HG02588 (cell line): ENCODE results near the gene CNPY4.
"Not testable (repeated sequence)": the region's sequence is repeated elsewhere in the genome, so short reads cannot be mapped to it uniquely, and the experiment has no call there.

Source experiments
- ATAC-seq: cut with Tn5 transposase; IDR thresholded peaks from one replicate; pipeline ENCODE4 v1.9.1; 2021; ENCODE audit warnings: mild to moderate bottlenecking, moderate library complexity; ENCODE audit not compliant: unreplicated experiment

Gene CNPY4

DNA sequence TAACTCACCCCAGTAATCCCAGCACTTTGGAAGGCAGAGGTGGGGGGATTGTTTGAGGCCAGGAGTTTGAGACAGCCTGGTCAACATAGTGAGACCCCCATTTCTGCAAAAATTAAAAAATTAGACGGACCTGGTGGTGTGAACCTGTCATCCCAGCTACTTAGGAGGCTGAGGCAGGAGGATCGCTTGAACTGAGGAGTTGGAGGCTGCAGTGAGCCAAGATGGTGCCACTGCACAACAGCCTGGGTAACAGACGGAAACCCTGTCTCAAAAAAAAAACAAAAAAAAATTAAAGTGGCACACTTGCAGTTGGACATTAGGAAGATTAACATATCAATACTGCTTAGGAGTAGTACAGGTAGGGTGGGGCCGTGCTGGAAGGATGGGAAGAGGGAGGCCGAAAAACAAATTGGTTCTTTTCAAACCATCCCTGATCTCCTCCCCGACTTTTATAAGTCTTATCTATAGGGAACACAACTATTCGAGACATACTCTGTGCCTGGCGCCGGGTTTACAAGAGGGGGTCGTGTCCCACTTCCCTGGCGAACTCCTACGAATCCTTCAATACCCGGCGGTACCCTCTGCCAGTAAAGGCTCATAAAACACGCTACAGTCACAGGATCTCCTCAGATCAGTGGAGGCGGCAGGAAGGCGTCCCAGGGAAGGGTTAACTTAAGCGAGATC, 904 bp upstream of the CNPY4 start:
- no peak for ATAC-seq

DNA sequence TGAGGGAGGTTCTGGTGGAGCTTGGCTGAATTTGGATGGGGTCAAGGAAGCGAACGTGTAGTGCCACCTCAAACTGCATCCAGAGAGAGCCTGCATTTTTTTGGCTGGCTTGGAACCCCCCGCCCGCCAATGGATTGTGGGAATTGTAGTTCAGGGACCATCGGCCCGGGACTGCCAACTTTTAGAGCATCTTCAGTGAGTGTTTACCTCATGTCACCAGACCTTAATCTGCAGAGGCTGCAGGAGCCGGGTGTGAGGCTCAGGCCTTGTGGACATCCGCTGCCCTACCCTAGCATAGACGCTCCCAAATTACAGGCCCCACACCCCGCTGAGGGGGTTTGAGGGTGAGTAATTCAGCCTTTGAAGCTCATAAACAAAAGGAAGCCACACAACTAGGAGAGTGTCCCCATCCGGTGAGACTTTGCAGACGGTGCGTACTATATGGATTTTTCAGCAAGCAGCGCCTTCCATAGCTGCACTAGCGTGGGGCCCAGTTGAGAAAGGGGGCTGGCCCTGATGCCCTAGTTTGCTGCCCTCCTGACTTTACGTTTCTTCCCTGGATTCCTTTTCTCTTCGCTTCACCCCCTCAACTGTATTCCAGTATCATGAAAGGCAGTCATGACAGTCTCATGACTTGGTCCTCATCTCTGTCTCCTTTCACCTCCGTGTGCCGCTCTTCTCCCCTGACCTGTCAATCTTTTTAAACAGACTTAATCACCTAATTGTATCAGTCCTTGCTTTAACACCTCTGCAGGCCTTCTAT, 717 bp downstream of the CNPY4 start:
- ATAC-seq = peak; percentile 25

DNA sequence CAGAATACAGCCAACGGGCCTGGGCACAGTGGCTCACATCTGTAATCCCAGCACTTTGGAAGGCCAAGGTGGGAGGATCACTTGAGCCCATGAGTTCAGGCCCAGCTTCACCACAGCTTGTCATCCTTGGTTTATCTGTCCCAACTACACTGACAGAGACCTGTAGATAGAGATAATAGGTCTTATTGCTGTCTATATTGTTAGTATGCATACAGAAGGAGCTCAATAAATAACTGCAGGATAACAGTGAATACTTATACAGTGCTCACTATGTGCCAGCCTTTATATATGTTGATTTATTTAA, 1.3 kb downstream of the CNPY4 start:
- no peak for ATAC-seq

DNA sequence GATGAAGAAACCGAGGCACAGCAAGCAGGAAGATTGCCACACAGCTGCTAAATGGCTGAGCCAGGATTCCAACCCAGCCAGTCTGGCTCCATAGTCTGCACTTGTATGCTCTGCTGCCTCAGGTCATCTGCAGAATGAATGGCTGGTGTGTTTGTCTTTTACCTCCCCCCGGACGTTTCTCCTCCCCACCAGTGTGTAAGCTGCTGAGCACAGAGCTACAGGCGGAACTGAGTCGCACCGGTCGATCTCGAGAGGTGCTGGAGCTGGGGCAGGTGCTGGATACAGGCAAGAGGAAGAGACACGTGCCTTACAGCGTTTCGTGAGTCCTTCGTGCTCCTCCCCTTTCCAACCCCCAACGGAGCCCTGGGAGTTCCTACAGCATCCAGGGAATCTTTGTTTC, 2.6 kb downstream of the CNPY4 start:
- no peak for ATAC-seq

DNA sequence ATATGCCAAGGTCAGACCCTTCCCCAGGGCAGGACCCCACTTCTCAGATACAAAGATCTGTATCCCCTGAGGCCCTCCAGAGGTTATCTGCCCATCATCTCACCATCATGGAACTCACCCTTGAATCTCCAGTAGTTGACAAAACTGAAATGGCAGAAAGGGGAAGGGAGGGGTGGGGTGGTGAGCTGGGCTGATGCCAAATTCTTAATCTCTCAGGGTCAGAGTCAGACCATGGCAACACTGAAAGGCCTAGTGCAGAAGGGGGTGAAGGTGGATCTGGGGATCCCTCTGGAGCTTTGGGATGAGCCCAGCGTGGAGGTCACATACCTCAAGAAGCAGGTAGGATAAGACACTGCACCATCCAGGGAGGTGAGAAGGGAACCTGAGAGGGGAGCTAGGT, 3.1 kb downstream of the CNPY4 start:
- ATAC-seq = no peak

DNA sequence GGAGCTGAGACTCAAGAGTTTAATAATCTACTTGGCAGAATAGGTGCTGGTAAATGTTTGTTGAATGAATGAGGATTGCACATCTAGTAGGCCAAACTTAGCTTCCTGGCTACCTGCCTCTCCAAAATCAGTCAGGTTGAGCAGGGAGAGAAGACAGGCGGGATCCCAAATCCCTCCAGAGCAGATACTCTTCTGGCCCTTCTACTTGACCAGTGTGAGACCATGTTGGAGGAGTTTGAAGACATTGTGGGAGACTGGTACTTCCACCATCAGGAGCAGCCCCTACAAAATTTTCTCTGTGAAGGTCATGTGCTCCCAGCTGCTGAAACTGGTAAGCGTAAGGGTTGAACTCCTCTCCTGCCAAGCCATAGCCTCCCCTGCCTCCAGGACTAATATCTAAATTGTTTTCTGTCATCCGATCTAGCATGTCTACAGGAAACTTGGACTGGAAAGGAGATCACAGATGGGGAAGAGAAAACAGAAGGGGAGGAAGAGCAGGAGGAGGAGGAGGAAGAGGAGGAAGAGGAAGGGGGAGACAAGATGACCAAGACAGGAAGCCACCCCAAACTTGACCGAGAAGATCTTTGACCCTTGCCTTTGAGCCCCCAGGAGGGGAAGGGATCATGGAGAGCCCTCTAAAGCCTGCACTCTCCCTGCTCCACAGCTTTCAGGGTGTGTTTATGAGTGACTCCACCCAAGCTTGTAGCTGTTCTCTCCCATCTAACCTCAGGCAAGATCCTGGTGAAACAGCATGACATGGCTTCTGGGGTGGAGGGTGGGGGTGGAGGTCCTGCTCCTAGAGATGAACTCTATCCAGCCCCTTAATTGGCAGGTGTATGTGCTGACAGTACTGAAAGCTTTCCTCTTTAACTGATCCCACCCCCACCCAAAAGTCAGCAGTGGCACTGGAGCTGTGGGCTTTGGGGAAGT, 5.1 kb downstream of the CNPY4 start:
- no peak for ATAC-seq

DNA sequence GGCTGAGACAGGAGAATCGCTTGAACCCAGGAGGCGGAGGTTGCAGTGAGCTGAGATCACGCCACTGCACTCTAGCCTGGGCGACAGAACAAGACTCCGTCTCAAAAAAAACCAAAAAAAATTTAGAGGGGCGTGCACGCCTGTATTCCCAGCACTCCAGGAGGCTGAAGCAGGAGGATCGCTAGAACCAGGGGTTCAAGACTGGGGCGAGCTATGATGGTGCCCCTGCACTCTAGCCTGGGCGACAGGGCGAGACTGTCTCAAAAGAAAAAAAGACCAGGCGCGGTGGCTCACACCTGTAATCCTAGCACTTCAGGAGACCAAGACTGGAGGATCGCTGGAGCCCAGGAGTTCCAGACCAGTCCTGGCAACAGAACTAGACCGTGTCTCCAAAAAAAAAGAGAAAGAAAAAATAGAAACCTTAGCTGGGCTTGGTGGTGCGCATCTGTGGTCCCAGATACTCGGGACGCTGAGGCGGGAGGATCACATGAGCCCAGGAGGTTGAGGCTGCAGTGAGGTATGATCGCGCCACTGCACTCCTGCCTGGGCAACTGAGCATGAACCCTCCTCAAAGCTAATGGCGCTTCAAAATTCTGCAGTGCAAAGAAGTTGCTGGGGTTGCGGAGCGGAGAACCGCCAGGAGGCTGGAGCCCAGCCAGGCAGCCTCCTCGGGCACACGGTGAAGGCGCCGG, 7.0 kb downstream of the CNPY4 start:
- ATAC-seq = peak; percentile 4

DNA sequence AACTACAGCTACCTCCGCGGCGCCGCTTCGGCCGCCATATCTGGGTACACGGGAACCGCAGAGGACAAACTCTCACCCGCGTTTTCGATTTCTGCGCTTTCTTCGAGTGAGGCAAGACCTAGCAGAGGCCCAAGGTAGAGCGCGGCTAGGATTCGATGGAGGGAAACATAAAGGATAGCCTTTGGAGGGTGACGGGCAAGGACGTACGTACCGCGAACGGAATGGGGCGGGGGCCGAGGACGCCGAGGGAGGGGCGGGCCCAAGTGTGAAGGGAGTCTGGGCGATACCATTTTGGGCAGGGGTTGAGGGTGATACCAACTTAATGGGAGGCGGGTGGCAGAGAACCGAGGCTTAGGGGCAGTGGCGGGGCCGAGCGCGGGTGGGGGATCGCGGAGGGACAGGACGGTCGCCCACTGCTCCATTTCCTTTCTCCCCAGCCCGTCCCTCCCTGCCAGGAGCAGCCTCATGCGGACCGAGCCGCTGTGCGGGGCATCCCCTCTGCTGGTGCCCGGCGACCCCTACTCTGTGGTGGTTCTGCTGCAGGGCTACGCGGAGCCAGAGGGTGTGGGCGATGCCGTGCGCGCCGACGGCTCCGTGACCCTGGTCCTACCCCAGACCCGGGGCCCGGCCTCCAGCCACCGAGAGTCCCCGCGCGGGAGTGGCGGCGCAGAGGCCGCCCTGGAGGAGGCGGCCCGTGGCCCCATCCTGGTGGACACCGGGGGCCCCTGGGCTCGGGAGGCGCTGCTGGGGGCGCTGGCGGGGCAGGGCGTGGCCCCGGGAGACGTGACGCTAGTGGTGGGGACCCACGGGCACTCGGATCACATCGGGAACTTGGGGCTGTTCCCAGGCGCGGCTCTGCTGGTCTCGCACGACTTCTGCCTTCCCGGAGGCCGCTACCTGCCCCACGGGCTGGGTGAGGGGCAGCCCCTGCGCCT, 7.8 kb downstream of the CNPY4 start, which contains the start of gene MBLAC1:
TSS of gene MBLAC1 (plus strand) at position 37 of the 935 bp plus-strand sequence. CDS start at position 466, 429 bp downstream.
- peak; percentile 65 for ATAC-seq

DNA sequence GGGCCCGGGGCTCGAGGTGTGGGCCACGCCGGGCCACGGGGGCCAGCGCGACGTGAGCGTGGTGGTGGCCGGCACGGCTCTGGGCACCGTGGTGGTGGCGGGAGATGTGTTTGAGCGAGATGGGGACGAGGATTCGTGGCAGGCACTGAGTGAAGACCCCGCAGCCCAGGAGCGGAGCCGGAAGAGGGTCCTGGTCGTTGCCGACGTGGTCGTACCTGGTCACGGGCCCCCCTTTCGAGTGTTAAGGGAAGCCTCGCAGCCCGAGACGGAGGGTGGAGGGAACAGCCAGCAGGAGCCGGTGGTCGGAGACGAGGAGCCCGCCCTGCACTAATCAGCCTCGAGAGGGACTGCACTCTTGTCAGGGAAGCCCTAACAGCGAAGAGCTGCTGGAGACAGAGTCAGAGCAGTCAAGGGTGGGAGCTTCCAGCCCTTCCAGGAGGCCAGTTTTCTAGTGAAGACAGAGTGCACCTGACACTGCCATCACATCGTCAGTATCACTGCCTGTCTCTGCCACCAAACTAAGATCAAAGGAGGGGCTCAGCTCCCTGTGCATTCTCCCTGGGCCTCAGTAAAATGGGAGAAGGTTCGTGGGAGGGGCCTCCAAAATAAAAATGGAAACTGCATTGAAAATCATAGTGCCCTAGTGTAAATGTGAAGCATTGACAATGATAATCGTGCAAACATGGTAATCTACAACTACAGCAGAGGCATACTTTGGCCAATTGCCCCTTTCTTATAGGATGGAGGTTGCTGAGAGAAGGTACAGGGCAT, 8.6 kb downstream of the CNPY4 start:
- no peak for ATAC-seq

DNA sequence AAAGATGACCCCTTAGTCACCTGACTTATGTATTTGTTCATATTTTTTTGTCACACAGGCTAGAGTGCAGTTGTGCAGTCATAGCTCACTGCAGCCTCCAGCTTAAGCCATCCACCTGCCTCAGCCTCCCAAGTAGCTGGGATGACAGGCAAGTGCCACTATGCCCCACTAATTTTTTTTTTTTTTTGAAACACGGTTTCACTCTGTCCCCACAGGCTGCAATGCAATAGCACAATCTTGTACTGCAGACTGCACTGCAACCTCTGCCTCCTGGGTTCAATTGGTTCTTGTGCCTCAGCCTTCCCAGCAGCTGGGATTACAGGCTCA, 9.2 kb downstream of the CNPY4 start:
- no peak for ATAC-seq

DNA sequence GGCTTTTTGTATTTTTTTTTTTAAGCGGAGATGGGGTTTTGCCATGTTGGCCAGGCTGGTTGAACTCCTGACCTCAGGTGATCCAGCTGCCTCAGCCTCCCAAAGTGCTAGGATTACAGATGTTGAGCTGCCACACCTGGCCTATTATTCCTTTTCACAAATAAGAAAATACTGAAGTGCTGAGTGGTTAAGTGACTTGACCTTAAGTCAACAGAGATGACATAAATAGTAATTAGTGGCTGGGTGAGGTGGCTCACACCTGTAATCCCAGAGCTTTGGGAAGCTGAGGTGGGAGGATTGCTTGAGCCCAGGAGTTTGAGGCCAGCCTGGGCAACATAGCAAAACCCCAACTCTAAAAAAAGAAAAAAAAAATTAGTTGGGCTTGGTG, 10.8 kb downstream of the CNPY4 start:
- not testable (repeated sequence) for ATAC-seq

DNA sequence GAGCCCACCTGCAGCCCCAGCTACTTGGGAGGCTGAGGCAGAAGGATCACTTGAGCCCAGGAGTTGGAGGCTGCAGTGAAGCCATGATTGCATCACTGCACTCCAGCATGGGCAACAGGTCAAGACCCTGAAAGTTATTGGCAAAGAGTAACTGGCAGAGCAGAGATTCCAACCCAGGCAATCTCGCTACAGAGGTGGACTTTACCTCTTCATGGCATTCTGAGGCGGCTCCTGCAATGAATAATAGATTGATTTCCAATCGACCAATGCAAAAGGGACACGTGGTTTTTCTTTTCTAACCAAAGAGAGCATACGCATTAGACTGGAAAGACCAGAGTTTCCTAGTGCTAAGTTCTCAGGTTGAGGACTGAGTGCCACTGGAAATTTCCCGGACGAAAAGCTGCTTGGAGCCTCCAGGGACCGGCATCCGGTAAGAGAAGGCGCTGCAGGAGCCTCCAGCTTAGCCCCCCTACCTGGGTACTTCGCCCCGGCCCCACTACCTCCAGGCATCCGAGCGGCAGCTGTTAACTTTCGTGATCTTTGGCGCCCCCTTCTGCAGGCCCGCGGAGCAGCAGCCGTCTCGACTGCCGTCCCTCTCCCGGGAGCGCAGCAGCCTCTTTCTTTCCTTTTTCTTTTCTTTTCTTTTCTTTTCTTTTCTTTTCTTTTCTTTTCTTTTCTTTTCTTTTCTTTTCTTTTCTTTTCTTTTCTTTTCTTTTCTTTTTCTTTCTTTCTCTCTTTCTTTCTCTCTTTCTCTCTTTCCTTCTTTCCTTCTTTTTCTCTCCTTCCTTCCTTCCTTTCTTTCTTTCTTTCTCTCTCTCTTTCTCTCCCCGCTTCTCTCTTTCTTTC, 11.4 kb downstream of the CNPY4 start:
- ATAC-seq = no peak

DNA sequence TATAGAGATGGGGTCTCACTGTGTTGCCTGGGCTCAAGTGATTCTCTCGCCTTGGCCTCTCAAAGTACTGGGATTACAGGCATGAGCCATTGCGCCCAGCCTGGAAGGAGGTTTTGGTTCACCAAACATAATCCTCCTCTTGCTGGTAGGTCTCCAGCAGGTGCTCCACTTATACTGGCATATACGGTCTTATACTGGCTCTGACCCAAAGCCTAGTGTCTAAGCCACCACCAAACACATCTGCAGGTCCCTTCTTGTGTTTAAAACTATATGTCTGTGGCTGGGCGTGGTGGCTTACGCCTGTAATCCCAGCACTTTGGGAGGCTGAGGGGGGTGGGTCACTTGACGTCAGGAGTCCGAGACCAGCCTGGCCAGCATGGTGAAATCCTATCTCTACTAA, 12.7 kb downstream of the CNPY4 start:
- ATAC-seq = no peak

DNA sequence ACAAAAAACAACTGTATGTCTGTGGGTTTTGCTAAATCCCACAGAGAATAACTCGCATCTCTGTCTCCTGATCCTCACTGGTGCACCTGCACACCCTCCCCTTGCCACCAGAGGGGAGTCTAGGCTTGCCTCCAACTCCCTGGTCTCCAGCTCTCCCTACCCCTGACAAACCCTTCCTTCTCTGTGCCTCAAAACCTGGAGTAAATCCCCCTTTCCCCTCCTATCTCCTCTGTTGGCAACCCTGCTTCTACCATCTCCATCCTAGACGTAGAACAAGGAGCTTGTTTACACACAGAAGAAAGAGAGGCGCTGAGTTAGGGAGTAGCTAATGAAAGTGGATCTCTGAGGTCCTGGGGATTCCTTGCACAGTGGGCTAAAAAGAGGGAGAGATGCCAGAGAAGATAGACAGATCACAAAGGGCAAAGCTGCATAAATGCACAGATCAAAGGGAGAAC, 13.3 kb downstream of the CNPY4 start:
- ATAC-seq = peak; percentile 58

DNA sequence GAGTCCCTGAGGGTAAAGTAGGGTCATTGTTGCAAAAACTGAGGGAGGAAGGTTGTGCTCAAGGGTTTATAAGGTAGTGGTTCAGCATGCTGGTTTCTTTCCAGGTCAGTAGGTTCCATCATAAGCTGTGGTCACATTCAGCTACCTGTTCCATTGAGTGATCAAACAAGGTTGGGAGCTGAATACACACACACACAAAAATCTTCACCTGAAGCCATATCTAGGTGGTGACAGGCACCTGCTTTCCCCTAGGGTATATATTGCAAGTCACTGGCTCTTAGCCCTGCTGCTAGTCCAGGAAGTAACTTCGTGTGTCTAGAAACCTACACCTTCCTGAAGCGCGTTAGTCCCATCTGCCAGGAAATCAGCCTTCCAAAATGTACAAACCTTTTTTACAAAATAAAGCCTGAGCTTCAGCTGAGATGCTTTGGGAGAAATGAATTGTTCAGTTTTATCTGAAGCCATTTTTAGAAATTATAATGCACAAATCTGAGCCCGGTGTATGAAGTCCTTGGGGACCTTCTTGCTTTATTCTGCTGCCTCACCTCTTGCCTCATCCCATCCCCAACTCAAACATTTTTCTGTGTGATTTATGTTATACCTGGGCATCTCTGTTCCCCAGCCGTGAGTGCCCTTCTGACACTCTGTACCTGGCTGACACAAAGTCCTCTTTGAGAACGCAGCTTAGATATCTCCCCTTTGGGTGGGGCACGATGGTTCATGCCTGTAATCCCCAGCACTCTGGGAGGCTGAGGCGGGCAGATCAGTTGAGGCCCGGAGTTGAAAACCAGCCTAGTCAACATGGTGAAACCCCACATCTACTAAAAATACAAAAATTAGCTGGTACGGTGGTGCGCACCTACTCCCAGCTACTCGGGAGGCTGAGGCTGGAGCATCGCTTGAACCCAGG, 18.7 kb downstream of the CNPY4 start:
- no peak for ATAC-seq

DNA sequence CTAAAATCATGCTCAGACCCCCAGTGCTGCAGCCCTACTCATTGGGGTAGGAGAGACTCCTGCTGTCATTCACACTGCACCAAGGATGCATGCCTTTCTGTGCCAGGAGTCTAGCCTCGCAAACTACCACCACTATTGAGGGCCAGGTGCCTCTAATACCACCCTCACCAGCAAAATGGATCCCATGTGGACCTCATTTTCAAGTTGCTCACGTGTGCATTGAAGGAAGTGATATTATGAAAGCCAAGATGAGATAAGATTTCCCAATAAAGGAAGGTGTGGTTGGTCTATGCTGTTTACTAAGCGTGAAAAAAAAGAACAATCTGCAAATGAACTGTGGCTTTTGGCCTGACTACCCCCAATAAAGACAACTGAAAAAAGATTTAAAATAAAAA, 22.1 kb downstream of the CNPY4 start:
- no peak for ATAC-seq

DNA sequence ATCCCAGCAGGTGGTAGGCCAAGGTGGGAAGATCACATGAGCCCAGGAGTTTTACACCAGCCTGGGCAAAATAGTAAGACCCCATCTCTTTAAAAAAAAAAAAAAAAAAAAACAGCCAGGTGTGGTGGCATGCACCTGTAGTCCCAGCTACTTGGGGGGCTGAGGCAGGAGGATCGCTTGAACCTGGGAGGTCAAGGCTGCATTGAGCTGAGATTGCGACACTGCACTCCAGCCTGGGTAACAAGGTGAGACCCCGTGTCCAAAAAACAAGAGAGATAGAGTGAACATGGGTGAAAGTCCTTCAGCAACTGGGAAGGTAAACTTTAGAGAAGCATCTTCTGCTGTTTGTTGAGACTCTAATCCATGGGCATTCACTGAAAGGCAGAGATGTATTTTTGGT, 23.0 kb downstream of the CNPY4 start:
- ATAC-seq = no peak
